DND-41 (cell line): ENCODE results near the gene CCDC63.

ENCODE experiments used
- ATAC-seq: fragments of 200-7000 bp; cut with Tn5 transposase; 3 replicates; pipeline ENCODE4 v1.9.1; 2021; ENCODE audit warnings: low read depth; ENCODE audit not compliant: insufficient read depth
- DNase-seq: peaks from one replicate; pipeline ENCODE4 v3.0.0-alpha.2; 2020
- H2AFZ ChIP-seq: 2 replicates; pipeline ENCODE4 v1.6.0; 2012; ENCODE audit warnings: low read depth, low read length
- H3K27ac ChIP-seq: 2 replicates; pipeline ENCODE4 v1.5.1; 2012; ENCODE audit warnings: low read length, inconsistent platforms
- H3K27me3 ChIP-seq: fragments of 200-600 bp; sonication (generic); 2 replicates; pipeline ENCODE4 v1.6.0; 2012; ENCODE audit warnings: low read length, mild to moderate bottlenecking, inconsistent platforms; ENCODE audit not compliant: insufficient read depth, poor library complexity
- H3K36me3 ChIP-seq: 2 replicates; pipeline ENCODE4 v1.5.1; 2012; ENCODE audit warnings: low read length, inconsistent platforms; ENCODE audit not compliant: insufficient read depth
- H3K4me1 ChIP-seq: 2 replicates; pipeline ENCODE4 v1.5.1; 2012; ENCODE audit warnings: mild to moderate bottlenecking, low read length; ENCODE audit not compliant: insufficient read depth
- H3K4me2 ChIP-seq: 2 replicates; pipeline ENCODE4 v1.6.0; 2012; ENCODE audit warnings: mild to moderate bottlenecking, moderate library complexity, low read length, inconsistent platforms; ENCODE audit not compliant: insufficient read depth
- H3K4me3 ChIP-seq, 2 experiments: fragments of 200-600 bp in 1 of 2; shearing (Covaris generic) in 1 of 2; 2 replicates each; pipeline ENCODE4 v1.5.1; 2012 to 2016; ENCODE audit warnings: inconsistent platforms in 2 of 2, low read length in 2 of 2, mild to moderate bottlenecking in 2 of 2, low read depth in 1 of 2, moderate library complexity in 1 of 2
- H3K79me2 ChIP-seq: 2 replicates; pipeline ENCODE4 v1.6.0; 2012; ENCODE audit warnings: low read length, inconsistent platforms; ENCODE audit not compliant: insufficient read depth
- H3K9ac ChIP-seq: 2 replicates; pipeline ENCODE4 v1.6.0; 2012; ENCODE audit warnings: low read depth, mild to moderate bottlenecking, inconsistent platforms, low read length, moderate library complexity
- H3K9me3 ChIP-seq: 2 replicates; pipeline ENCODE4 v1.5.1; 2012; ENCODE audit warnings: low read length, moderate library complexity, mild to moderate bottlenecking, inconsistent platforms; ENCODE audit not compliant: insufficient read depth, severe bottlenecking
- H4K20me1 ChIP-seq: 2 replicates; pipeline ENCODE4 v1.6.0; 2012; ENCODE audit warnings: low read length; ENCODE audit not compliant: insufficient read depth
- CTCF ChIP-seq: IDR thresholded peaks from 2 replicates; pipeline ENCODE4 v1.5.1; 2012; ENCODE audit warnings: borderline replicate concordance, low read length, moderate library complexity, mild to moderate bottlenecking; ENCODE audit not compliant: poor library complexity, severe bottlenecking; ENCODE audit errors: extremely low read depth
- EZH2 ChIP-seq: IDR thresholded peaks from 3 replicates; pipeline ENCODE4 v1.6.1; 2012; ENCODE audit warnings: borderline replicate concordance, low read depth, mild to moderate bottlenecking, moderate library complexity, low read length, inconsistent platforms; ENCODE audit not compliant: severe bottlenecking

CCDC63 gene

DNA sequence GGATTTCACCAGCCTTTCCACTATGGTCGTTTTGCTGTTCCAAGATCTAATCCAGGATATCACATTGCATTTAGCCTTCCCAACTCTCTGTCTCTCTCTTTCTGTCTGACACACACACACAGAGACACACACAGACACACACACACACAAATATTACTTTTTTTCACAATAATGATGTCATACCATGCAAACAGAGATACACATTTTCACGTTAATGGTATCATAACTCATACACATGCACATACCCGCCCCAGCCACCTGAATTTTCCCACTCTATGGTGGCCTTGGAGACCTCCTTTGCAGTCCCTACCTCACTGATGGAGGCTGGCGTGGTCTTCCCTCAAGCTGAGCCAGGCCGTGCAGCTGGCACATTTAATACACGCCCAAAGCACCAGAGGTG lies 80.8 kb downstream of the CCDC63 start:
- Histone ChIP-seq H3K4me2 (no peak overlapping the region), H2AFZ (no peak overlapping the region), H3K4me3 (no peak overlapping the region), H3K27me3 (peaks cover 2% of the 10 kb centered on the region), H3K4me1 (no peaks in the 10 kb centered on the region), H3K79me2 (no peaks in the 10 kb centered on the region), H3K9me3 (no peaks in the 10 kb centered on the region), H3K36me3 (no peaks in the 10 kb centered on the region), H4K20me1 (peaks cover 3% of the 10 kb centered on the region; the same call in 1 of the 2 replicates), H3K27ac (no peak overlapping the region), H3K9ac (no peak overlapping the region)
- TF ChIP-seq CTCF (no peak), EZH2 (no peak)
- no peak for ATAC-seq
- no peak for DNase-seq

- Histone ChIP-seq H3K27ac (no peak overlapping the region), H3K27me3 (peaks cover 2% of the 10 kb centered on the region), H3K36me3 (no peaks in the 10 kb centered on the region), H3K4me2 (no peak overlapping the region), H3K9ac (no peak overlapping the region), H3K4me3 (no peak overlapping the region), H3K9me3 (no peaks in the 10 kb centered on the region), H3K79me2 (no peaks in the 10 kb centered on the region), H3K4me1 (no peaks in the 10 kb centered on the region), H2AFZ (no peak overlapping the region), H4K20me1 (peaks cover 3% of the 10 kb centered on the region; the same call in 1 of the 2 replicates)
- no peak for DNase-seq
- no peak for ATAC-seq
- TF ChIP-seq EZH2 (no peak), CTCF (no peak)
Observed at GRCh38 chr12:110928700-110929099, 81.9 kb downstream of the CCDC63 start.

- TF ChIP-seq EZH2 (no peak), CTCF (no peak)
- Histone ChIP-seq H3K36me3 (no peaks in the 10 kb centered on the region), H3K27me3 (peaks cover 2% of the 10 kb centered on the region), H3K4me2 (no peak overlapping the region), H4K20me1 (peaks cover 3% of the 10 kb centered on the region; the same call in 1 of the 2 replicates), H3K79me2 (no peaks in the 10 kb centered on the region), H3K27ac (no peak overlapping the region), H2AFZ (no peak overlapping the region), H3K4me3 (no peak overlapping the region), H3K9ac (no peak overlapping the region), H3K9me3 (no peaks in the 10 kb centered on the region), H3K4me1 (no peaks in the 10 kb centered on the region)
- no peak for DNase-seq
- no peak for ATAC-seq
Observed at GRCh38 chr12:110929818-110930217, 83.0 kb downstream of the CCDC63 start.
